IMR-90 (cell line): ENCODE data around the gene MSN. TPM values are rescaled to one million over a fixed set of nuclear protein-coding genes. Genes with fewer than 3 reads are reported as not detected.

Experiments used
- ATAC-seq: fragments of 200-7000 bp; cut with Tn5 transposase; 2 replicates; pipeline ENCODE4 v1.9.1; 2020; ENCODE audit warnings: low read depth, mild to moderate bottlenecking, moderate library complexity
- BruUV-seq: library from RNA; stranded (reverse); fragments of 400-500 nt; replicated peaks from 2 replicates; lab custom pipeline; 2021; lab: Mats Ljungman, UMichigan
- CTCF ChIA-PET: fragments of 300-600 bp; formaldehyde crosslinking; extraction: SDS; loops from one replicate; lab custom pipeline; 2021; ENCODE audit warnings: antibody characterized with exemption; lab: Yijun Ruan, JAX
- POLR2A ChIA-PET: fragments of 300-600 bp; sonication (Branson Sonifier 250); formaldehyde crosslinking; loops from one replicate; lab custom pipeline; 2022; ENCODE audit warnings: antibody characterized with exemption; ENCODE audit not compliant: unreplicated experiment; lab: Charles Lee
- DNase-seq: peaks from one replicate; pipeline ENCODE4 v3.0.0; 2013
- H2AFZ ChIP-seq: replicated peaks from 2 replicates; pipeline ENCODE3; 2013; ENCODE audit warnings: low read length, mild to moderate bottlenecking; ENCODE audit not compliant: poor library complexity
- H2AK5ac ChIP-seq: 2 replicates; pipeline ENCODE4 v1.6.1; 2013; ENCODE audit warnings: low read depth, low read length, inconsistent platforms
- H2AK9ac ChIP-seq: replicated peaks from 2 replicates; pipeline ENCODE3; 2013; ENCODE audit warnings: mild to moderate bottlenecking, low read depth, low read length, moderate library complexity; ENCODE audit not compliant: poor library complexity
- H2BK120ac ChIP-seq: 2 replicates; pipeline ENCODE4 v1.6.1; 2013; ENCODE audit warnings: low read depth, low read length, inconsistent platforms
- H2BK15ac ChIP-seq: 3 replicates; pipeline ENCODE4 v1.6.1; 2013; ENCODE audit warnings: low read depth, low read length, inconsistent platforms
- H2BK20ac ChIP-seq: 2 replicates; pipeline ENCODE4 v1.6.1; 2013; ENCODE audit warnings: low read depth, mild to moderate bottlenecking, inconsistent platforms, low read length, moderate library complexity
- H2BK5ac ChIP-seq: 2 replicates; pipeline ENCODE4 v1.6.1; 2013; ENCODE audit warnings: mild to moderate bottlenecking, low read depth, low read length, inconsistent platforms; ENCODE audit not compliant: poor library complexity, severe bottlenecking
- H3K14ac ChIP-seq: replicated peaks from 2 replicates; pipeline ENCODE4 v1.6.1; 2013; ENCODE audit warnings: low read depth, low read length, inconsistent platforms
- H3K18ac ChIP-seq: 2 replicates; pipeline ENCODE4 v1.6.1; 2013; ENCODE audit warnings: low read depth, low read length, control low read depth
- H3K23ac ChIP-seq: 2 replicates; pipeline ENCODE4 v1.6.1; 2013; ENCODE audit warnings: low read depth, low read length, inconsistent platforms
- H3K27ac ChIP-seq: 2 replicates; pipeline ENCODE4 v1.5.1; 2013; ENCODE audit warnings: mild to moderate bottlenecking, control low read depth, low read length; ENCODE audit not compliant: insufficient read depth
- H3K27me3 ChIP-seq: 2 replicates; pipeline ENCODE4 v1.6.1; 2013; ENCODE audit warnings: low read length; ENCODE audit not compliant: control insufficient read depth, insufficient read depth
- H3K36me3 ChIP-seq: 2 replicates; pipeline ENCODE4 v1.6.1; 2013; ENCODE audit warnings: low read length, mixed read lengths; ENCODE audit not compliant: control insufficient read depth, insufficient read depth
- H3K4ac ChIP-seq: 2 replicates; pipeline ENCODE4 v1.6.1; 2013; ENCODE audit warnings: low read depth, low read length, inconsistent platforms
- H3K4me1 ChIP-seq: 2 replicates; pipeline ENCODE4 v1.6.1; 2013; ENCODE audit warnings: low read length, mixed read lengths; ENCODE audit not compliant: control insufficient read depth, insufficient read depth
- H3K4me2 ChIP-seq: 2 replicates; pipeline ENCODE4 v1.6.1; 2013; ENCODE audit warnings: low read depth, mild to moderate bottlenecking, control low read depth, low read length, moderate library complexity
- H3K4me3 ChIP-seq: 2 replicates; pipeline ENCODE4 v1.5.1; 2013; ENCODE audit warnings: low read depth, mild to moderate bottlenecking, control low read depth, low read length, moderate library complexity; ENCODE audit not compliant: insufficient read depth
- H3K56ac ChIP-seq: 2 replicates; pipeline ENCODE4 v1.6.1; 2013; ENCODE audit warnings: low read length, inconsistent platforms; ENCODE audit not compliant: insufficient read depth; ENCODE audit errors: extremely low read depth
- H3K79me1 ChIP-seq, 2 experiments: 2 replicates each; pipeline ENCODE4 v1.6.1; 2013; ENCODE audit warnings: low read length in 2 of 2, inconsistent platforms in 1 of 2, low read depth in 1 of 2
- H3K9ac ChIP-seq: 2 replicates; pipeline ENCODE4 v1.6.1; 2013; ENCODE audit warnings: low read depth, low read length, control low read depth
- H3K9me1 ChIP-seq: 2 replicates; pipeline ENCODE4 v1.6.1; 2013; ENCODE audit warnings: low read length, inconsistent platforms; ENCODE audit not compliant: insufficient read depth
- H3K9me3 ChIP-seq: 2 replicates; pipeline ENCODE4 v1.6.1; 2013; ENCODE audit warnings: low read length; ENCODE audit not compliant: control insufficient read depth, insufficient read depth
- H4K20me1 ChIP-seq: 2 replicates; pipeline ENCODE4 v1.6.1; 2013; ENCODE audit warnings: low read length, inconsistent platforms; ENCODE audit not compliant: insufficient read depth
- H4K5ac ChIP-seq: 2 replicates; pipeline ENCODE4 v1.6.1; 2013; ENCODE audit warnings: mild to moderate bottlenecking, low read depth, low read length, control low read depth
- H4K8ac ChIP-seq, 2 experiments: 2 replicates each; pipeline ENCODE4 v1.6.1; 2013; ENCODE audit warnings: low read depth in 2 of 2, low read length in 2 of 2, control low read depth in 1 of 2, inconsistent platforms in 1 of 2
- H4K91ac ChIP-seq: 2 replicates; pipeline ENCODE4 v1.6.1; 2013; ENCODE audit warnings: low read depth, low read length, inconsistent platforms; ENCODE audit not compliant: insufficient read depth
- CTCF ChIP-seq: conservative IDR thresholded peaks from 2 replicates; pipeline ENCODE4 v1.5.1; 2012; ENCODE audit warnings: mild to moderate bottlenecking, low read depth, low read length, improper control_type of control experiment
- MXI1 ChIP-seq: IDR thresholded peaks from 2 replicates; pipeline ENCODE4 v1.6.1; 2012; ENCODE audit warnings: low read depth, mild to moderate bottlenecking, low read length, moderate library complexity, borderline replicate concordance
- WGBS, 2 experiments: methylation state at CpG; one replicate each; pipeline versions ENCODE4 v1.1.5 to v1.1.7; 2013; ENCODE audit warnings: missing lambda C conversion rate in 2 of 2; ENCODE audit not compliant: insufficient read length in 1 of 2; ENCODE audit errors: extremely low coverage in 2 of 2; 5-methylcytosine and 5-hydroxymethylcytosine counted together
- dilution Hi-C: fragments of 300-500 bp; cut with HindIII; formaldehyde crosslinking; loops from one replicate; pipeline ENCODE4 v1.14.3; 2018; ENCODE audit warnings: low sequenced_read_pairs; ENCODE audit not compliant: unreplicated experiment
- in situ Hi-C: fragments of 300-500 bp; cut with MboI; formaldehyde crosslinking; loops from 3 replicates; pipeline ENCODE4 v1.14.3; 2019; ENCODE audit warnings: low sequenced_read_pairs, inconsistent platforms, mixed read lengths
- intact Hi-C: fragments of 100-400 bp; cut with micrococcal nuclease; formaldehyde crosslinking; loops from 2 replicates; pipeline ENCODE4 v1.10.0; 2022
- polyA plus RNA-seq, 3 experiments: library from polyadenylated mRNA; depleted of rRNA; stranded (reverse); fragments of >200 nt; gene quantifications; 2 replicates each; pipeline ENCODE4 v1.2.3, GENCODE V29; 2012; ENCODE audit warnings: low replicate concordance in 1 of 3
- total RNA-seq: library from RNA; depleted of rRNA; stranded (reverse); fragments of >200 nt; gene quantifications from 2 replicates; pipeline ENCODE4 v1.2.3, GENCODE V29; 2012

Gene MSN
- total and polyA plus RNA-seq, 2 of the 4 experiments (the other 2 are of a cell fraction): 422 to 619 TPM

GRCh38 chrX:65720381-65720964, 53.0 kb downstream of the MSN start:
- no peak overlapping the region for H4K5ac ChIP-seq
- BruUV-seq: no TSS peak
- no CpG with 5 or more reads among the region's 2 CpGs for WGBS, 2 experiments
- H3K9me1 ChIP-seq: peaks cover 12% of the 10 kb centered on the region; the same call in 1 of the 2 replicates
- dilution Hi-C loops: no loop called here
- H4K91ac ChIP-seq: no peak overlapping the region
- no peak overlapping the region for H2AFZ ChIP-seq
- peak overlapping the region; percentile 65 for H3K23ac ChIP-seq
- no peak overlapping the region for H2AK5ac ChIP-seq
- intact Hi-C loops: no loop called here
- no peak overlapping the region for H2AK9ac ChIP-seq
- no peak overlapping the region for H3K18ac ChIP-seq
- H3K14ac ChIP-seq: no peak overlapping the region
- H3K9ac ChIP-seq: no peak overlapping the region
- TF ChIP-seq MXI1 (no peak), CTCF (no peak)
- ChIA-PET CTCF (interaction anchor here (0.5 kb wide), 1 partner anchor 31 kb away, joined by 3 read pairs; no protein-coding TSS in a partner anchor), POLR2A (no interaction called here)
- no peak overlapping the region for H3K4me2 ChIP-seq
- H3K56ac ChIP-seq: no peak overlapping the region
- peaks cover 85% of the 10 kb centered on the region for H4K20me1 ChIP-seq
- H2BK20ac ChIP-seq: no peak overlapping the region
- H3K4me3 ChIP-seq: no peak overlapping the region
- peaks cover 5% of the 10 kb centered on the region; the same call in 1 of the 2 replicates for H3K9me3 ChIP-seq
- no peak overlapping the region for H3K4ac ChIP-seq
- no peak overlapping the region for H4K8ac ChIP-seq
- H3K36me3 ChIP-seq: peaks cover 27% of the 10 kb centered on the region
- in situ Hi-C loops: no loop called here
- DNase-seq (no peak), ATAC-seq (no peak)
- H2BK15ac ChIP-seq: no peak overlapping the region
- H2BK5ac ChIP-seq: no peak overlapping the region
- H3K79me1 ChIP-seq: peaks cover 0 to 30% of the 10 kb centered on the region in 2 experiments; a peak in 3 of 4 replicates
- H3K4me1 ChIP-seq: peaks cover 2% of the 10 kb centered on the region; the same call in 1 of the 2 replicates
- H2BK120ac ChIP-seq: no peak overlapping the region
- H3K27me3 ChIP-seq: no peaks in the 10 kb centered on the region
- H3K27ac ChIP-seq: no peak overlapping the region
